Mucosa of descending colon (tissue), 3 donors: ENCODE data around the gene CCP110. TPM values are rescaled to one million over a fixed set of nuclear protein-coding genes. Genes with fewer than 3 reads are reported as not detected.

Experiments used
- ATAC-seq: fragments of 200-7000 bp; cut with Tn5 transposase; one replicate; pipeline ENCODE4 v1.9.1; 2020; ENCODE audit warnings: mild to moderate bottlenecking, moderate library complexity
- DNase-seq, 3 donors: peaks; one replicate each; pipeline ENCODE4 v3.0.0-alpha.2; 2020
- H3K36me3 ChIP-seq: fragments of 200-600 bp; one replicate; pipeline ENCODE4 v1.8.0; 2021; ENCODE audit warnings: low read depth, mild to moderate bottlenecking
- H3K4me1 ChIP-seq: fragments of 200-600 bp; one replicate; pipeline ENCODE4 v1.8.0; 2021; ENCODE audit warnings: low read depth, mild to moderate bottlenecking
- H3K4me3 ChIP-seq: fragments of 200-600 bp; one replicate; pipeline ENCODE4 v1.8.0; 2021; ENCODE audit warnings: mild to moderate bottlenecking
- H3K9me3 ChIP-seq: fragments of 200-600 bp; one replicate; pipeline ENCODE4 v1.8.0; 2021; ENCODE audit warnings: mild to moderate bottlenecking
- intact Hi-C, 2 donors: fragments of 100-400 bp; cut with DNase I in 1 of 2; cut with micrococcal nuclease in 1 of 2; formaldehyde crosslinking; loops; one replicate each; pipeline versions ENCODE4 v1.11.0 to v1.11.1; 2022; cut with DNase I, micrococcal nuclease
- total RNA-seq, 3 donors: library from RNA; stranded (reverse); fragmentation: NEBNext Ultra II Directional in 2 of 3; extraction: Animal tissue kit (Norgen Biotek cat#: 25700) in 2 of 3; gene quantifications; one replicate each; pipeline versions ENCODE4 v1.2.1 to v1.2.4, GENCODE V29; 2021 to 2023
- TF ChIP-seq, protein P1 (sequence below): fragments of 200-600 bp; IDR thresholded peaks from one replicate; pipeline ENCODE4 v1.8.0; 2022; ENCODE audit warnings: antibody characterized with exemption, mild to moderate bottlenecking
- donor health status: DM: no; HTN: no; CAD: no; lungs with moderate emphysema.
- donor health status: DM: no; HTN: no; CAD: no.
- donor health status: DM: no; HTN: yes; CAD: no.

Gene CCP110
- total RNA-seq, 3 donors from 2014 or later = 9.0 to 22.5 (median 9.6) TPM

DNA sequence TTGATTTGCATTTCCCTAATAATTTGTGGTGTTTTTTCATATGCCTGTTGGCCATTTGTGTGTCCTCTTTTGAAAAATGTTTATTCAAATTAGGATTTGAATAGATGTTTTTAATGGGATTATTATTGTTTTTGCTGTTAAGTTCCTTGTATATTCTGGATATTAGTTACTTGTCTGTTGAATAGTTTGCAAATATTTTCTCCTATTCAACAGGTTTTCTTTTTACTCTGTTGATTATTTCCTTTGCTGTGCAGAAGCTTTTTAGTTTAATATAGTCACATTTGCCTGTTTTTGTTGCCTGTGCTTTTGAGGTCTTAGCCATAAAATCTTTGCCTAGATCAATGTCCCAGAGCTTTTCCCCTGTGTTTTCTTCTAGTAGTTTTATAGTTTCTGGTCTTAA is 11.4 kb upstream of the CCP110 start:
- H3K9me3 ChIP-seq = no peaks in the 10 kb centered on the region
- H3K36me3 ChIP-seq = peaks cover 7% of the 10 kb centered on the region
- peaks cover 36% of the 10 kb centered on the region for H3K4me1 ChIP-seq
- TF ChIP-seq, protein P1, sequence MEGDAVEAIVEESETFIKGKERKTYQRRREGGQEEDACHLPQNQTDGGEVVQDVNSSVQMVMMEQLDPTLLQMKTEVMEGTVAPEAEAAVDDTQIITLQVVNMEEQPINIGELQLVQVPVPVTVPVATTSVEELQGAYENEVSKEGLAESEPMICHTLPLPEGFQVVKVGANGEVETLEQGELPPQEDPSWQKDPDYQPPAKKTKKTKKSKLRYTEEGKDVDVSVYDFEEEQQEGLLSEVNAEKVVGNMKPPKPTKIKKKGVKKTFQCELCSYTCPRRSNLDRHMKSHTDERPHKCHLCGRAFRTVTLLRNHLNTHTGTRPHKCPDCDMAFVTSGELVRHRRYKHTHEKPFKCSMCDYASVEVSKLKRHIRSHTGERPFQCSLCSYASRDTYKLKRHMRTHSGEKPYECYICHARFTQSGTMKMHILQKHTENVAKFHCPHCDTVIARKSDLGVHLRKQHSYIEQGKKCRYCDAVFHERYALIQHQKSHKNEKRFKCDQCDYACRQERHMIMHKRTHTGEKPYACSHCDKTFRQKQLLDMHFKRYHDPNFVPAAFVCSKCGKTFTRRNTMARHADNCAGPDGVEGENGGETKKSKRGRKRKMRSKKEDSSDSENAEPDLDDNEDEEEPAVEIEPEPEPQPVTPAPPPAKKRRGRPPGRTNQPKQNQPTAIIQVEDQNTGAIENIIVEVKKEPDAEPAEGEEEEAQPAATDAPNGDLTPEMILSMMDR = no peak
- intact Hi-C loops = loop anchor here in 1 of 2 donors (10.0 kb wide), 1 partner anchor 117 kb away; no protein-coding TSS in a partner anchor
- DNase-seq = no peak
- no peak for ATAC-seq
- H3K4me3 ChIP-seq = no peak overlapping the region

DNA sequence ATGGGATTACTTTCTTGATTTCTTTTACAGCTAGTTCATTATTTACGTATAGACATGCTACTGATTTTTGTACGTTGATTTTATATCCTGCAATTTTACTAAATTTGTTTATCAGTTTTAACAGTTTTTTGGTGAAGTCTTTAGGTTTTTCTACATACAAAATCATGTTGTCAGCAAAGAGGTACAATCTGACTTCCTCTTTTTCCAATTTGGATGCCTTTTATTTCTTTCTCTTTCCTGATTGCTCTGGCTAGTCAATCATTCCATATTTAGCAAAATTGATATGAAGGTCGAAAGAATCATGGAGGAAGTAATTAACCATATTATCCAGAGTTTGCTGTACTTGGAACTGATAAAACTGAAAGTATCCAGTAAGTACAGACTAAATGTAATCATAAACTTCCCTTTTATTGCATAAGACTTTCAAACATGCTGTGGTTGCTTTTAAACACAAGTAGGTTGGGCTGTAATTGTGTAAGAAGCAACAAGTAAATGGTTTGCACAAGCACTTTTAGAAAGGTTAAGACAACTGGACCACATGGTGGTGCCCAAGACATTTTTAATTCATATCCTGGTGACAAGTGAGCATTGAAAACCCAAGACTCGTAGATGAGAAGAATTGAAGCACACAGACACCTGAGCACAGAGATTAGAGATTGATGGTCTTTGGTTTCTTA is 10.2 kb upstream of the CCP110 start:
- ATAC-seq (peak; percentile 87), DNase-seq (no peak)
- Histone ChIP-seq H3K4me3 (no peak overlapping the region), H3K9me3 (no peaks in the 10 kb centered on the region), H3K4me1 (peaks cover 40% of the 10 kb centered on the region), H3K36me3 (peaks cover 4% of the 10 kb centered on the region)
- intact Hi-C loops = loop anchor here in 1 of 2 donors (10.0 kb wide), 1 partner anchor 119 kb away; no protein-coding TSS in a partner anchor
- TF ChIP-seq, protein P1 = no peak

DNA sequence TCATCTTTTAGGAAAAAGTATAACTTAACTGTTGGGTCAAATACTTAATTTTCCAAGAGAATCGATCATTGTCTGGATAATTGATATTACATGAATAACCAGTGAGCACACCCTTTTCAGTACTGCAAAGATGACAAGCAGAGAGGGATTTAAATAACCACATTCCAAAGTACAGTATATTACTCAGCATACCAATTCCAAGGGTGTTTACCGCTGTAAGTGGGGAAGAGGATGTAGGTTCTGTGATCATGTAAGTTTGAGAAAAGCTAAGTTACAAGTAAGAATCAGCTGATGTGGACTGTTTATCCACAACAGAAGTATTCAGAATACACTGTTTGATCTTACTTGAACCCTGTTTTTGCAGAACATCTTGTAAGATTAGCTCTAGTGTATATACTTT is 8.0 kb upstream of the CCP110 start:
- Histone ChIP-seq H3K9me3 (no peaks in the 10 kb centered on the region), H3K4me1 (peaks cover 56% of the 10 kb centered on the region), H3K4me3 (no peak overlapping the region), H3K36me3 (peaks cover 4% of the 10 kb centered on the region)
- DNase-seq (no peak), ATAC-seq (peak; percentile 70)
- TF ChIP-seq, protein P1 = no peak
- intact Hi-C loops = loop anchor here in 1 of 2 donors (10.0 kb wide), 1 partner anchor 121 kb away; no protein-coding TSS in a partner anchor

DNA sequence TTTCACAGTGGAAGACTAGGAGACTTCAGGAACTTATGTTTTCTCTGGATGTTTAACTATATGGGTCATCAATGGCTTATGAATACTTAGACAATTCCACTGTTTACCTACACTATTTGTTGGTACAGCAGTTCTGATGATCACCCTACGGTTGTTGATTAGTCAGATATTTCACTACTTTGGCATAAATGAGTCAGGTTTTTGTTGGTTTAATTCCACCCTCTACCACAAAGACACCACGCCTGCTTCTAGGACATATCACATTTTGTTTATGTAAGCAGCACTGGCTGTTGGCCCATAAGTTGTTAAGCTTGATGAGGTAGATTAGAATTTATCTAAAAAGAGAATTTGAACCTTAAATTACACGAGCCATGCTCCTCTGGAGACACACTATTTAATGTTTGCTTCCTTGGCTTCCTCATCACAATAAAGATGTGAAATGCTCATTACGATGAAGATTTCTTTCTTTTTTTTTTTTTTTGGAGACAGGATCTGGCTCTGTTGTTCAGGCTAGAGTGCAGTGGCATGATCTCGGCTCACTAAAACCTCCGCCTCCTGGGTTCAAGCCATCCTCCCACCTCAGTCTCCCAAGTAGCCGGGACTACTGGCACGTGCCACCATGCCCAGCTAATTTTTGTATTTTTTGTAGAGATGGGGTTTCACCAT is 6.2 kb upstream of the CCP110 start:
- H3K4me1 ChIP-seq = peaks cover 56% of the 10 kb centered on the region
- TF ChIP-seq, protein P1 = no peak
- H3K4me3 ChIP-seq = no peak overlapping the region
- DNase-seq (no peak), ATAC-seq (no peak)
- intact Hi-C loops = loop anchor here in 1 of 2 donors (10.0 kb wide), 1 partner anchor 123 kb away; no protein-coding TSS in a partner anchor
- peaks cover 4% of the 10 kb centered on the region for H3K36me3 ChIP-seq
- no peaks in the 10 kb centered on the region for H3K9me3 ChIP-seq

DNA sequence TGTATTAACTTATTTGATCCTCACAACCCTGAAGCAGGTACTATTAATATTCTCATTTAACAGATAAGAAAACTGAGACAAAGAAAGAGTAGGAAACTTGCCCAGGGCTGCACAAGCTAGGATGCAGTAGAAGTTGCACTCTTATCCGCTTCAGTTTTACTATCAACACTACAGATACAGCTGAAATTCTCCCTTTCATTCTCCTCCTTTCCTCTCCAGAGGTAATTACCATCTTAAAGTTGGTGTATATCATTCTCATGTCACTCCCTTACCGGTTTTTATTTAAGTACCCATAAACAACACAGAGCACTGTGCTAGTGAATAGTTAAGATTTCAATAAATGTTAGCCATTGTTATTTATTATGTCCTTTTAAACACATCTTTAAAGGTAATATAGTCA is 5.4 kb upstream of the CCP110 start:
- ATAC-seq = no peak
- intact Hi-C loops = loop anchor here in 1 of 2 donors (10.0 kb wide), 1 partner anchor 124 kb away; no protein-coding TSS in a partner anchor
- H3K4me3 ChIP-seq = no peak overlapping the region
- TF ChIP-seq, protein P1 = no peak
- no peak for DNase-seq
- no peaks in the 10 kb centered on the region for H3K9me3 ChIP-seq
- H3K36me3 ChIP-seq = peaks cover 4% of the 10 kb centered on the region
- peaks cover 52% of the 10 kb centered on the region for H3K4me1 ChIP-seq
